GM18519 (cell line): ENCODE measurements around the gene GPR65.

ENCODE experiments used
- ATAC-seq: cut with Tn5 transposase; IDR thresholded peaks from one replicate; pipeline ENCODE4 v1.9.1; 2021; ENCODE audit warnings: mild to moderate bottlenecking, moderate library complexity; ENCODE audit not compliant: unreplicated experiment, low FRiP score

GPR65 gene

GRCh38 chr14:88005050-88005481, at the start of gene GPR65:
TSS of gene GPR65 (plus strand) at chr14:88005135. CDS start at chr14:88010848, 5,713 bp downstream.
- peak; percentile 58 for ATAC-seq

- no peak for ATAC-seq
These were observed 49.4 kb upstream of the GPR65 start for GRCh38 chr14:87955501-87955900.

- no peak for ATAC-seq
These were observed 44.7 kb upstream of the GPR65 start for GRCh38 chr14:87960013-87960787.

GRCh38 chr14:87961246-87961645, 43.7 kb upstream of the GPR65 start:
- no peak for ATAC-seq

- no peak for ATAC-seq
These were observed 38.1 kb upstream of the GPR65 start for GRCh38 chr14:87966816-87967215.

- no peak for ATAC-seq
These were observed 37.4 kb upstream of the GPR65 start for GRCh38 chr14:87967496-87967895.

- ATAC-seq: no peak
These were observed 33.9 kb upstream of the GPR65 start for GRCh38 chr14:87971010-87971409.

- ATAC-seq: no peak
These were observed 29.3 kb upstream of the GPR65 start for GRCh38 chr14:87975636-87976035.

GRCh38 chr14:87979689-87980088, 25.2 kb upstream of the GPR65 start:
- ATAC-seq: no peak

- no peak for ATAC-seq
These were observed 15.5 kb upstream of the GPR65 start for GRCh38 chr14:87989221-87989955.

GRCh38 chr14:87989956-87990299, 15.0 kb upstream of the GPR65 start:
- no peak for ATAC-seq

GRCh38 chr14:87990682-87991081, 14.3 kb upstream of the GPR65 start:
- ATAC-seq: no peak

- ATAC-seq: no peak
These were observed 12.6 kb upstream of the GPR65 start for GRCh38 chr14:87992346-87992717.

- ATAC-seq: peak; percentile 88
These were observed 12.0 kb upstream of the GPR65 start, which contains the start of gene GALC for GRCh38 chr14:87992718-87993628. TSS of gene GALC (minus strand) at chr14:87993182. CDS start at chr14:87993164, 18 bp downstream.

- peak; percentile 37 for ATAC-seq
These were observed 10.0 kb upstream of the GPR65 start for GRCh38 chr14:87994974-87995373.

GRCh38 chr14:87995500-87996290, 9.2 kb upstream of the GPR65 start:
- ATAC-seq: no peak

- ATAC-seq: no peak
These were observed 8.7 kb upstream of the GPR65 start for GRCh38 chr14:87996291-87996592.

- ATAC-seq: no peak
These were observed 6.5 kb upstream of the GPR65 start for GRCh38 chr14:87998482-87998881.

- no peak for ATAC-seq
These were observed 5.7 kb upstream of the GPR65 start for GRCh38 chr14:87999277-87999676.

GRCh38 chr14:88002421-88003075, 2.4 kb upstream of the GPR65 start:
- no peak for ATAC-seq
